ENCODE data around the gene MAJIN. TPM values are rescaled to one million over a fixed set of nuclear protein-coding genes. Genes with fewer than 3 reads are reported as not detected.

MAJIN gene
- total RNA-seq, 2 experiments from 2014 or later, result not detected

DNA sequence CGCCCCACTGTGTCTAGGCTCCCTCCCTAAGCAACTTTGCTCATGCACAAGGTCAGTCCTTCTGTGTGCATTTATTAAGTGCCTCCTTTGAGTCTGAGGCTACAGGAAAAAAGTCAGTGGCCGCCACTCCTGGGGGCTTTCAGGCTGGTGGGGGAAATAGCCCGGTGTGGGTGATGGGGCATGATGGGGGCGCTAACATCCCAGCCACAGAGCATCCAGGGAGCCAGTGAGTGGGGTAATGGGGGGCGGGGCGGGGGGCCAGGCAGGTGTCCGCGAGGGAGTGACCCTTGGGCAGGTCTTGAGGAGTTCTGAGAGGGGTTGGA is 83.5 kb downstream of the MAJIN start:
- H3K9me3 Mint-ChIP-seq, result no peaks in the 10 kb centered on the region
- H3K4me1 Mint-ChIP-seq, result peaks cover 19% of the 10 kb centered on the region
- no peak for DNase-seq
- POLR2A ChIA-PET, result interaction anchor here (0.6 to 24.3 kb wide), 4 partner anchors 10 to 36 kb away, joined by 3 to 782 read pairs (median 14); partner anchors contain the start of genes CDC42BPG, EHD1 and PPP2R5B
- peak overlapping the region; percentile 78 for H3K27ac Mint-ChIP-seq
- ATAC-seq (ENCODE audit: low read depth), result no peak
- H3K36me3 Mint-ChIP-seq, result no peaks in the 10 kb centered on the region
- H3K4me3 Mint-ChIP-seq, result peak overlapping the region; percentile 83
- no peaks in the 10 kb centered on the region for H3K27me3 Mint-ChIP-seq

Small RNA genes within 50 kb of the gene (microRNA-seq; reads per million reads assigned to microRNA genes)
- gene MIR6749 (not detected), gene MIR6750 (not detected), gene MIR6879 (not detected)

Other genes starting within 250 kb of the MAJIN start
- under 1 TPM in 1 of 2 experiments, not detected in 1; 0.36 TPM for gene NRXN2, start 248.9 kb downstream of the MAJIN start, total RNA-seq
- 100 to 1,000 TPM; 159 to 162 TPM for gene RASGRP2, start 228.0 kb downstream of the MAJIN start, total RNA-seq
- gene PYGM, start 212.1 kb downstream of the MAJIN start, total RNA-seq, result 1 to 10 TPM; 3.8 to 7.2 TPM
- 100 to 1,000 TPM; 519 to 524 TPM for gene SF1, start 193.6 kb downstream of the MAJIN start, total RNA-seq
- 10 to 100 TPM; 92.0 to 96.2 TPM for gene MAP4K2, start 168.9 kb downstream of the MAJIN start, total RNA-seq
- gene MEN1, start 161.6 kb downstream of the MAJIN start, total RNA-seq, result 10 to 100 TPM; 37.4 to 39.0 TPM
- gene CDC42BPG, start 127.5 kb downstream of the MAJIN start, total RNA-seq, result 1 to 10 TPM; 3.4 to 3.5 TPM
- 100 to 1,000 TPM; 187 to 195 TPM for gene EHD1, start 93.5 kb downstream of the MAJIN start, total RNA-seq
- gene ATG2A, start 54.9 kb downstream of the MAJIN start, total RNA-seq, result 10 to 100 TPM; 34.5 to 39.7 TPM
- 10 to 100 TPM; 18.6 to 22.3 TPM for gene PPP2R5B, start 47.4 kb downstream of the MAJIN start, total RNA-seq
- not detected for gene GPHA2, start 36.2 kb downstream of the MAJIN start, total RNA-seq
- 1 to 10 TPM; 1.2 TPM for gene BATF2, start 24.9 kb upstream of the MAJIN start, total RNA-seq
- 10 to 100 TPM; 69.5 to 70.2 TPM for gene ARL2, start 42.1 kb upstream of the MAJIN start, total RNA-seq
- gene SNX15, start 55.3 kb upstream of the MAJIN start, total RNA-seq, result 10 to 100 TPM; 22.4 to 28.3 TPM
- gene SAC3D1, start 69.1 kb upstream of the MAJIN start, total RNA-seq, result 10 to 100 TPM; 24.2 to 25.8 TPM
- gene NAALADL1, start 86.4 kb upstream of the MAJIN start, total RNA-seq, result 10 to 100 TPM; 19.8 to 22.3 TPM
- 10 to 100 TPM; 85.5 to 95.7 TPM for gene CDCA5, start 111.9 kb upstream of the MAJIN start, total RNA-seq
- 10 to 100 TPM; 37.3 to 41.2 TPM for gene ZFPL1, start 112.1 kb upstream of the MAJIN start, total RNA-seq
- 100 to 1,000 TPM; 130 to 138 TPM for gene VPS51, start 124.1 kb upstream of the MAJIN start, total RNA-seq
- 10 to 100 TPM; 26.1 to 26.2 TPM for gene TM7SF2, start 139.8 kb upstream of the MAJIN start, total RNA-seq
- 10 to 100 TPM; 11.1 to 11.9 TPM for gene ZNHIT2, start 145.6 kb upstream of the MAJIN start, total RNA-seq
- 1,000 to 10,000 TPM; 1,110 to 1,162 TPM for gene FAU, start 150.0 kb upstream of the MAJIN start, total RNA-seq
- 10 to 100 TPM; 50.7 to 53.6 TPM for gene MRPL49, start 150.2 kb upstream of the MAJIN start, total RNA-seq
- 10 to 100 TPM; 43.4 to 45.1 TPM for gene SYVN1, start 162.4 kb upstream of the MAJIN start, total RNA-seq
- gene SPDYC, start 198.1 kb upstream of the MAJIN start, total RNA-seq, result not detected
- 100 to 1,000 TPM; 164 to 174 TPM for gene CAPN1, start 209.8 kb upstream of the MAJIN start, total RNA-seq

Data from activated naive CD8-positive, alpha-beta T cell treated with anti-CD3 and anti-CD28 coated beads, Interleukin-2, amount 10 ng/mL, durations not matched to agents 7 days and 5 days (primary cell).